Measurements from ENCODE around the gene FUZ.
A peak's percentile ranks its signal among the peaks of the same experiment; 100 is the strongest.

The FUZ gene

DNA sequence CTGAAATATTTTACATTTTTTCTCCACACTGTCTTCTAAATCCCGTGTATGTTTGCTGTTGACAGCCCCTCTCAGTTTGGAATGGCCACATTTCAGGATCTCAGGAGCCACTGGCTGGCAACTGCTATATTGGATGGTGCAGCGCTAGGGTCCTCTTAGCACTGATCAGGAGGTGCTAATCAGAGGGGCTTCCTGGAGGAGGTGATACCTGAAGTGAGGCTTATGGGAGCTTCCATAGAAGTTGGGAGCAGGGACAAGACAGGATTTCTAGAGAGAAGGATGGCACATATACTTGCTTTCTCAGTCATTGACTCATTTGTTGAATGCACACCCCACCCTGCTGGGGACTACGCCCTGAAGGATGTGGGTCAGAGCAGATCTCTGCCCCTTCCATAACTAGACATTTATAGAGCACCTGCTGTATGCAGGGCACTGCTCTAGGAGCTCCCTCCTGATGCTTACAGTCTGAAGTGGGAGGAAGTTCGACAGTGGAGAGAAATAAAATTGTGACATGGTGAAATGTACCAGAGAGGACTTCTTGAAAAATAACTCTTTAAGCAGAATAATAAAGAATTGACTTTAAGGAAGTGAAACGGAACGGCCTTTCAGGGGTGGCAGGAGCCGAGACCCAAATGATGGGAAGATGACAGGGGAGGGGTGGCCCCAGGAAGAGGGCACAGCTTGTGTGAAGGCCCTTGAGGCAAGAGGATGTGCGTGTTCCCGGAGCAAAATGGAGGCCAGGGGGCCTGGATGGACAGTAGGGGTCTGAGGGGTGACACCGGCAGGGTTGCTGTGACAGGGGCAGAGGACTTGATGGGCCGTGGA, 33.1 kb downstream of the FUZ start:
- DNase-seq (ENCODE audit: low spot score) = no peak

DNA sequence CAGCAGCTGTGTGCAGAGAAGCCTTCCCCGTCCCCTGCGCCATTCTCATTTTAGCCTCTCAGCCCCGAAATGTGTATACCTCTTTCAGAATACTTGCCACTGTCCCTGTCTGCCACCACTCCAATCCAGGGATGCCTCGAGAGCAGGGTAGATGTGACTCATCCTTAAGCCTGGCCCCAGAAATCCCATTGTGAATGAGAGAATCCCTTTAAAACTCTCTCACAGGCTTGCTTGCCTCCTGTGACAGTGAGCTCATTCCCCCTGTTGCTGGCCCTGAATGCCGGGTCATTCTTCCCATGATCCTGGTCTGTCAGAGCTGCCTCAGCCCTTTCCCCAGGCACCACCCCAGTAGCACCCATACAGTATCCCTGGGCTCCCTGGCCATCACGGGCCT, 36.7 kb downstream of the FUZ start:
- no peak for DNase-seq (ENCODE audit: low spot score)

- DNase-seq (ENCODE audit: low spot score) = no peak
Measured at GRCh38 chr19:49775742-49776370, 37.2 kb downstream of the FUZ start.

- no peak for DNase-seq (ENCODE audit: low spot score)
Measured at GRCh38 chr19:49774969-49775368, 38.1 kb downstream of the FUZ start.

- DNase-seq (ENCODE audit: low spot score) = no peak
Measured at GRCh38 chr19:49773663-49774350, 39.3 kb downstream of the FUZ start.

DNA sequence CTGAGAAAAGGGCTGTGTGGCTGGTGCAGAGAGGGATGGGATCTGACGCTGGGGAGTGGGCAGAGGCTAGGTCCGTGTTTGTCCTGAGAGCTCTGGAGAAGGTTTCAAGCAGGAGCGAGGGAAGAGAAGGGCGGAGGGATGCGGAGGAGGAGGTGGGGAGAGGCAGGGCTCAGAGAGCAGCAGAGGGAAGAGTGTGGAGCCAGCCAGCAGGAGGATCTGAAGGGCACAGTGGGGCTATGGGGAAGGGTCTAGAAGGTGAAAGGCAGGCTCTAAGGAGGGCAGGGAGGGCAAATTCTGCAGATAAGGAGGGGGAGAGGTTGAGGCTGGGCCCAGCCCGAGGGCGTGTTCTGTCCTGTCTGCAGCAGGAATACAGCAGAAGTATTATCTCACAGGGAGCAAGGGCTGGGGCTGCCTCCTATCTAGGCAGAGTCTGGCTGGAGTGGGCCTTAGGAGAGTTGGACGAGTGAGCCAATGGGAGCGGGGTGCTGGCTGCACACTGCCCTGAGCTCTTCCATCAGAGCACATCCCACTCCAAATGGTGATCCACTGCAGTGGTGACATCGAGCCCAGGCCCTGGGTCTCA, 40.2 kb downstream of the FUZ start:
- no peak for DNase-seq (ENCODE audit: low spot score)

DNA sequence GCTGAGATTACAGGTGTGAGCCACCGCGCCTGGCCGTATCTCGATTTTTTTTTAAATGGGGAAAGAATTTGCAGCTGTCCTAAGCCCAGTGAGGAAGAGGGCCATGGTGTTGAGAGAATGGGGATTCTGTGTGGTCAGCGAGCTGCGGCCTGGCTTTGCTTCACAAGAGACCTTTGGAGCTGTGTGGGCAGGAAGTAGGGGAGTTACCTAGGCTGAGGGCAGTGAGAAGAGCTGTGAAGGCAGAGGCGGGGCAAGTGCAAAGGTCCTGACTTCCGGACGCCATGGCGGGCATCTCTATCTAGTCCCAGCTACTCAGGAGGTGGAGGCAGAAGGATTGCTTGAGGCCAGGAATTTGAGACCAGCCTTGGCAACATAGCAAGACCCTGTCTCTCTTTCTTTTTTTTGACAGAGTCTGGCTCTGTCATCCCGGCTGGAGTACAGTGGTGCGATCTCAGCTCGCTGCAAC, 41.4 kb downstream of the FUZ start:
- no peak for DNase-seq (ENCODE audit: low spot score)

DNA sequence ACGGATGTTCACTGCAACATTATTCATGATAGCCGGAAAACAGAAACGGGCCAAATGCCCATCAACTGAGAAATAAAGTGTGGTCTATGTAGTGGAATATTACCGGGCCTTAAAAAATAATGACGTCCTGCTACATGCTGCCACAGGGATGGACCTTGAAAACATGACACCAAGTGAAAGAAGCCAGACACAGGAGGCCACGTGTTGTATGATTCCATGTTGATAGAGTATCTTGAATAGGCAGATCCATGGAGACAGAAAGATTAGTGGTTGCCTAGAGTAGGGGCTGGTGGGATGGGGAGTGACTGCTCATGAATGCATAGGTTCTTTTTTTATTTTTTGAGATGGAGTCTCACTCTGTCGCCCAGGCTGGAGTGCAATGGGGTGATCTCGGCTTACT, 42.6 kb downstream of the FUZ start:
- no peak for DNase-seq (ENCODE audit: low spot score)

DNA sequence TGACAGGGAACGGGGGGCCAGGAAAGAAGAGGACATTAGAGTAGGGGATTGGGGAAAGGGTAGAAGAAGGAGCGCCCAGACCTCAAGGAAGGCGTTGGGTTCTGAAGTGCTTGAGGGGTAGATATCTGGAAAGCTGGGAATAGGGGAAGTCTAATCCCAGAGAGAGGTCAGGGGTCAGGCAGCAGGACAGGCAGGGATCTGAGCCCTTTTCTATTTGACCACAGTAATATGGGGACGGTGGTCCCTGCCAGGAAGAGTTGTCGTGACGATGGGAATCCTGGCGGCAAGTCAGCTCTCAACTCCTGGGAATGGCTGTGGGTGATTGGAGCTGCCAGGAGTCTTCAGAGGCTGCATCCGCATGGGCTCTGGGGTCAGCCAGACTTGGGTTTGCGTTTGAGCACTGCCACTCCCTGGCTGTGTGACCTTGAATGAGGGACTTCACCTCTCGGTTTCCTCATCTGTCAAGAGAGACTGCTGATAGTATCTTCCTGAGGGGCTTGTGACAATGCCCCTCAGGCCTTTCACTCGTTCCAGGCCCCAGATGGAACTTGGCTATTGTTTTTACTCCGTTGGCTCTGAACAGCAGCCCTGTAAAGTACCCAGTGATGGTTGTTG, 45.0 kb downstream of the FUZ start:
- no peak for DNase-seq (ENCODE audit: low spot score)

- DNase-seq (ENCODE audit: low spot score) = peak; percentile 40
Measured at GRCh38 chr19:49767381-49767780, 45.7 kb downstream of the FUZ start.

- DNase-seq (ENCODE audit: low spot score) = no peak
Measured at GRCh38 chr19:49766930-49767299, 46.2 kb downstream of the FUZ start, which contains the start of gene AP2A1. Gene AP2A1 (plus strand): TSS chr19:49767001. CDS start chr19:49767134, 133 bp downstream.

GRCh38 chr19:49766007-49766929, 46.8 kb downstream of the FUZ start:
- DNase-seq (ENCODE audit: low spot score) = peak; percentile 99

DNA sequence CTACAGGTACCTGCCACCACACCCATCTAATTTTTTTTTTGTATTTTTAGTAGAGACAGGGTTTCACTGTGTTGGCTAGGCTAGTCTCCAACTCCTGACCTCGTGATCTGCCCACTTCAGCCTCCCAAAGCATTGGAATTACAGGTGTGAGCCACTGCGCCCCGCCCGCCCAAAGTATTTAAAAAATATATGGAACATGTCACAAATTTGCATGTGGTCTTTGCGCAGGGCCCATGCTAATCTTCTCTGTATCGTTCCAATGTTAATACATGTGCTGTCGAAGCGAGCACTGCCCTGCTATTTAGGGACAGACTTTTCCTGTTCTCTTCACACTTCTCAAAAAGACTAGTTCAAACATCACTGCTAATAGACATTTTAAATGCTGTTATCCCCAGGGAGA, 48.8 kb downstream of the FUZ start:
- no peak for DNase-seq (ENCODE audit: low spot score)

GRCh38 chr19:49763230-49763629, 49.9 kb downstream of the FUZ start, which contains the start of gene TSKS:
Gene TSKS (minus strand): TSS chr19:49763306. CDS start chr19:49763247, 59 bp downstream.
- DNase-seq (ENCODE audit: low spot score) = no peak

GRCh38 chr19:49761625-49762311, 51.3 kb downstream of the FUZ start:
- no peak for DNase-seq (ENCODE audit: low spot score)

GRCh38 chr19:49761249-49761624, 51.9 kb downstream of the FUZ start:
- no peak for DNase-seq (ENCODE audit: low spot score)

DNA sequence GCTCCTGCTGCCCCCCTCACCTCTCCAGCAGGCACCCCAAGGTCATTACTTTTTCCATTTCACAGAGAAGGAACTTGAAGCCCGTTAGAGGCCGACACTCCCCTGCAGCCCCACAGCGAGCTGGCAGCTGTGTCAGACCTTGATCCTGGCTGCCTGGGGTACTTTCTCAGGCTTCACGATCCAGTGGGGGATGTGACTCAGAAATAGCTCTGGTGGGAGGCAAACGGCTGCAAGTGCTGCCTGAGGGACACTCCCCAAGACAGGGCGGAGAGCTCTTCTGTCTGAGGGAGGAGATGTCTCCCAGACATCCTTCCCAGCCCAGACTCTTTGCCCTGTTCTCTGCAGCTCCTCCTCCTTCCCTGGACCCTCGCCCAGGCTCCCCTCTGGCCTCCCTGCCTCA, 54.8 kb downstream of the FUZ start:
- peak; percentile 39 for DNase-seq (ENCODE audit: low spot score)

Measured in AG08396 (cell line).